GM19397 (cell line): ENCODE results near the gene KCNK17.

Experiments
- ATAC-seq: cut with Tn5 transposase; IDR thresholded peaks from one replicate; pipeline ENCODE4 v1.9.1; 2021; ENCODE audit warnings: mild to moderate bottlenecking, moderate library complexity; ENCODE audit not compliant: unreplicated experiment

KCNK17 gene, protein sequence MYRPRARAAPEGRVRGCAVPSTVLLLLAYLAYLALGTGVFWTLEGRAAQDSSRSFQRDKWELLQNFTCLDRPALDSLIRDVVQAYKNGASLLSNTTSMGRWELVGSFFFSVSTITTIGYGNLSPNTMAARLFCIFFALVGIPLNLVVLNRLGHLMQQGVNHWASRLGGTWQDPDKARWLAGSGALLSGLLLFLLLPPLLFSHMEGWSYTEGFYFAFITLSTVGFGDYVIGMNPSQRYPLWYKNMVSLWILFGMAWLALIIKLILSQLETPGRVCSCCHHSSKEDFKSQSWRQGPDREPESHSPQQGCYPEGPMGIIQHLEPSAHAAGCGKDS

DNA sequence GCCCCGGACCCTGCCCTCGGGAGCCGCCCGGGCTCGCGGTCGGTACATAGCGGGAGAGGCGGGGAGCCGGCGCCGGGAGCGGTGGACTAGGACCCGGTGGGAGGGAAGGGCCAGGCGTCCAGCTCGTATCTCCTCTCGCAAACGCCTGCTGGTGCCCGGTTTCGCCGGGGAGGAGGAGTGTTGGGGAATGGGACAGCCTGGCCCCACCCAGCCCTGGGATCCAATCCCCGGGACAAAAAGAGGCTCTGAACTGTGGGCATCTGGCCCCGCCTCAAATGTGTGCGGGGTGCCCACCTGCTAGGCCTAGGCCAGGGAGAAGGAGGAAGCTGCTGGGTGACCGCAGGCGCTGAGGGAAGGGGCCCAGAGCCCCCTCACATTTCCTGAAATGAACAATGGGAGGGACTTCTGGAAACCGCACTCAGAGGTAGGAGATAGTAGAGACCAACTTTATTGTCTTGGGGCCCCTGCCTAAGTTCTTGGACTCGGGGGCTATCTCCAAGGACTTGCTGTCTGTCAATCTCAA is at the start of gene KCNK17:
Gene KCNK17, minus strand, starts transcription at position 147 of the 523 bp plus-strand sequence. Its CDS starts 99 bp downstream, at position 48.
- ATAC-seq: no peak

DNA sequence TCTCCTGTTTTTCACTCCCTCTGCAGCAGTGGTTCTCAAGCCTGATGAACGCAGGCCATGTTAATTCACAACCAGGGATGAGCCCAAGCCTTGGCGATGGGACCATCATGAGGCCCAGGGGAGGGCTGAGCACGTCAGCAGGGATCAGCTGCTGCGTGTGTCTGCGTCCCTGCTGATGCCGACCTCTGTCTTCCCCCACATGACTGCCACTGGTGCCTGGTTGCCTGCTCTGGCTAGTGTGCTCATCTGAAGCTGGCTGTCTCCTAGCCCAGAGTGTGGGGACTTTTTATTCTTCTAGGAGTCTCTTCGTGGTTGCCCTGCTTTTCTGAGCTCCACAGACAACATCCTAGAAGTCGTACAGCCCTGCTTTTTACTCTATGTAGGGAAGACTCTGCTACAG is 49.1 kb upstream of the KCNK17 start:
- no peak for ATAC-seq

DNA sequence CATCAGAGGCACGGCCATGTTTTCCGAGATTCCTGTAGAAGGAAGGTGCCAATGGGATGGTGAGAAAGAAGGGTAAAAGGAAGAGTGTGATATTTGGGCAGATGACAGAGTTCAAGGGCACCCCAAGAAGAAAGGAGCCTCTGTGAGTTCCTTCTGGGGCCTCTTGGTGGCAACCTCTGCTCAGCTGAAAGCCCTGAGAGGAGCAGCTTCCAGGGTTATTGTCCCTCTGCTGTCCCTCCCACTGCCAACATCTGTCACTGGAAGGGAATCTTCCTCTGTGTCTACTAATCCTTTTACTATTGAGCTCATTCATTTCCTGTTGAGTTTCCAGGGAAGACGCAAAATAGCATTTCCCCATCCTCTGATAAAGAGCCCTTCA is 48.3 kb upstream of the KCNK17 start:
- no peak for ATAC-seq

DNA sequence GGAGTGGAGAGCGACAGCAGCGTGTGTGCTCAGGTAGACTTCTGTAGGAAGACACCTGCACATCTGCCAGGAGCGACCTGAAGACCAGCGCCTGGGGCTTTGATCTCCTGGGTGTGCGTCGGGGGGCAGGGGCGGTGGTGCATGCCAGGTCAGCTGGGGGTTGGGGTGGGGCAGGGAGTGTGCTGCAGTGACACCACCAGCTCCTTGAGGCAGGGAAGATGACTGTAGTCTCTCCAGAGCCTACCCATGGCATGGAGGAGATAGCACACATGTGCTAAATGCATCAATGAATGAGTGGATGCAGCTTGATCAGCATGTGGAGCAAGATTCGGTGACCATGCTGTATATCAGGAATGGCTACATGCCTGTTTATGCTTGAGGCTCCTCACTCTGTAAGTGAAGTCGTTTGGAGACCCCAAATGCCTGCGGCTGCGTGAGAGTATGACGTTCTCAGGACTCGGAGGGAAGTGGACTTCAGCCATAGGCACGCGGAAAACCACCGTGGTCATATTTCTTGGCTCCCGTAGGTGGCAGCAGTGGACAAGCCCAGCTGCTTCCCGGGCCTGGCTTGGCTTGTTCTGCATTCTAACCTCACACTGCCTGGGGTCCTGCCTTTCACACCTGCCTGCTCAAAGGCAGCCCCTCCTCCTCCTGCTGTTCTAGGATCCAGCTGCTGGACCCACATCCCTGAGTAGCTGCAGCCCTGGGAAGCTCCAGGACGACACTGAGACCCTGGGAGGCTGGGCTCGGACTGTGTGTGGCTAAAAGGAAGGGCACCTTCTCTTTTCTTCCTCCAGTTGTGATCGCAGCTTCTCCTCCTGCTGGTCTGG is 47.7 kb upstream of the KCNK17 start:
- peak; percentile 60 for ATAC-seq

DNA sequence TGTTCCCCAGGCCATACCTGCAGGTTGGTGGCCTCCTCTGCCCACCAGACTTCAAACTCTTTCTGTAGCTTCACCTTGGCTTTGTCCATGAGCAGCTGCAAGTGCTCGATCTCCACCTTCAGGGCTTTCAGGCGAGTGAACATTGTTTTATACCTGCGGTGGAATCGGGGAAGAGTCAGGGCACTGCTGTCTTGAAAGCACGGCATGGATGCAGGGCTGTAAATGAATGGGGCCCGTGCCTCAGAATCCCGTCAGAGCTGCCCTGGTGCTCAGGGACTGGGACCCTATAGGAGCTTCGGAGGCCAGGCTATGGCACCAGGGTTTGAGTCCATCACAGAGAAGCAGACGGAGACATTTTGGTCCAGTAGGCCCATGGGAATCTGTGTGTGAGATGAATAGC is 46.2 kb upstream of the KCNK17 start:
- ATAC-seq: no peak

DNA sequence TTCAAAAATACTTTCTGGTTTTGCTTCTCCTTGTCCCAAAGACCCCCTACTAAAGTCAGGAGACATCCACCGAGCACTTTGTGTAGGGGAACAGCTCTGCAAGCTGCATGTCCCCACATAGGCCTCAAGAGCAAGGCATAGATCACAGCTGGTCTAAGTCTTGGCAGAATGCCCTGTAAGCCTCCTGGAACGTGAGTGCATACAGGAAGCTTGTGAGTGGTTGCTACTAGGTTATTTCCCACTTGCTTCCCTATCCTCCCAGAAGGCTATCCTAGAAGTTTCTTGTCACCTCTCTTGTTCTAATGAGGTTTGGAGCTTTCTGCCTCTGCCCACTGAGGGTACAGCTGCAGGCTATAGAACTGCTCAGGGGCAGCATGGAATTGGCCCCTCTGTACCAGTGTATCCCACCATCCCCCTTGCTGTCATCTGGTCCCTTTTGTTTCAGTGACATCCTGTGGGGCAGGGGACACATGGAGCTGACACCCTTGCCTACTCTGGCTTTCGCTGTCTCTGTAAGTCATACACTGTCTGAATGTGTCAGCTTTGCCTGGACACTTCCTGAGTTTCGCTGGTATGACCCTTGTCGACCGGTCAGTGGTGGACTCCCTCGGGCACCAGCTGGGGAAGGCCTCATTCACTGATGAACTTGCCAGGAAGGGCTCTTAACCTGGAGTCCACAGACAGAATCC is 43.9 kb upstream of the KCNK17 start:
- ATAC-seq: no peak

DNA sequence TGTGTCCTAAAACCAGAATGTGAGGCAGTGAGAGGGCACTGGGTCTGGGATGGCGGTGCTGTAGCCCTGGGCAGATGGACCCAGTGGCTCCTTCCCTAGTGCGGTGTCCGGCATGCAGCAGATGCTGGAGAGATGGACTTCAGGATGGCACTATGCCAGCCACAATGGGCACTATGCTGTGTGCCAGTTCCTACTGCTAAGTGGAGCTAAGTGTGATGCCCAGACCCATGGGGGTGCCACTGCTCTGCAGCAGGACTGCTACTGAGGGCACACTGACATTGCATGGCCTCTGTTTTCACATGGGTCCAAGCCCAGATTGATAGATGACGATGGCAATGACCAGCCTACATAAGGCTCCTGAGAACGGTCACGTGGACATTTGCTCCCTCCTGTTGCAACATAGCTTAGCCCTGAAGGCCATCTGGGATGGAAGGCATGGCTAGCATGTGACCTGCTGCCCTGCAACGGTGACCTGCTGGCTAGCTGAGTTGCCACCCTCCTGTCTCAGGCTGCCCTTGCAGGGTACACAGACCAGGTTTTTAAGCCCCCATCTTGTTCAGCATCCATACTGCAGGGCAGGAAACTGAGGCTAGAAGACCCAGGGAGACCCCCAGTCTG is 39.6 kb upstream of the KCNK17 start:
- ATAC-seq: no peak

DNA sequence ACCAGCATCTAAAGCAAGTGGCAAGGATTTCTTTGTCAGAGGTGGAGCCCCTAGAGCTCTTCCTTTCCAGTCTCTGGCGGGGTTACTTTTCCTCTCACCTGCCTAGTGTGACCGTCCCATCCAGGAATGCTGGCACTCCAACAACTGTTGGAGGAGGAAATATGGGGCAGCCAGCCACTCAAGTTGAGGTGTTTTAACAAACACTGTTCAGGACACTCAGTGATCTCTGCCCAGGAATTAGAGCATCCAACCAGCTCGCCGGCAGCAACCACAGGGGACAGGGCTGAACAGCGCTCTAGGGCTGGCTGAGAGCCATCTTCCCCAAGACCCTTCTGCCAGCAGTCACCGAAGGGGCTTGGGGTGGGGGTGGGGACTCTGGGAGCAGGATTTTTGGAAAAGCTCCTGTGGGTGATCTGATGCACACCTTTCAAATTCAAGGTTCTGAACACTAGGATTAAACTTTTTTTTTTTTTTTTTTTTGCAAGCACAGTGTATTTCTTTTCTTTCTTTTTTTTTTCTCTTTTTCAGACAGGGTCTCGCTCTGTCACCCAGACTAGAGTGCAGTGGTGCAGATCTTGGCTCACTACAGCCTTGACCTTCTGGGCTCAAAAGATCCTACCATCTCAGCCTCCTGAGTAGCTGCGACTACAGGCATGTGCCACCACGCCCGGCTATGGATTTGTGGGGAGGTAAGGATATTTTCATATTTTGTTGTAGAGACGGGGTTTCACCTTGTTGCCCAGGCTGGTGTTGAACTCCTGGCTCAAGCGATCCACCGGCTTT is 36.7 kb upstream of the KCNK17 start:
- ATAC-seq: no peak

DNA sequence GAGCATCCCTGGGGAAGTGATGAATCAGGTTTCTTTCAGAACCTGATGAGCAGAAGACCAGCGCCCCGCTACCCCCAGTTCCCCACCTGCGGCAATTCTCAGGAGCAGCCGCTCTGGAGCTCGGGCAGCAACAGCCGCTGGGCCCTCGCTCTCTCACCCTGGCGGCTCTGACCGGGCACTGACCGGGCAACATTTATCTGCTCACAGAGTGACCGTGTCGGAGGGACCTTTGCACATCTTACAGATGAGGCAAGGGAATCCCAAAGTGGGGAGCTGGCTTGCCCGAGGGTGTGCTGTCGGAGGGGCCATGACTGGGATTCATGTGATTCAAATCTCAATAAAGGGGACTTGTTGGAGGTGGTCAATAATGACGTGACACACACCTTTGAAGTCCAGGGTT is 34.5 kb upstream of the KCNK17 start:
- no peak for ATAC-seq

DNA sequence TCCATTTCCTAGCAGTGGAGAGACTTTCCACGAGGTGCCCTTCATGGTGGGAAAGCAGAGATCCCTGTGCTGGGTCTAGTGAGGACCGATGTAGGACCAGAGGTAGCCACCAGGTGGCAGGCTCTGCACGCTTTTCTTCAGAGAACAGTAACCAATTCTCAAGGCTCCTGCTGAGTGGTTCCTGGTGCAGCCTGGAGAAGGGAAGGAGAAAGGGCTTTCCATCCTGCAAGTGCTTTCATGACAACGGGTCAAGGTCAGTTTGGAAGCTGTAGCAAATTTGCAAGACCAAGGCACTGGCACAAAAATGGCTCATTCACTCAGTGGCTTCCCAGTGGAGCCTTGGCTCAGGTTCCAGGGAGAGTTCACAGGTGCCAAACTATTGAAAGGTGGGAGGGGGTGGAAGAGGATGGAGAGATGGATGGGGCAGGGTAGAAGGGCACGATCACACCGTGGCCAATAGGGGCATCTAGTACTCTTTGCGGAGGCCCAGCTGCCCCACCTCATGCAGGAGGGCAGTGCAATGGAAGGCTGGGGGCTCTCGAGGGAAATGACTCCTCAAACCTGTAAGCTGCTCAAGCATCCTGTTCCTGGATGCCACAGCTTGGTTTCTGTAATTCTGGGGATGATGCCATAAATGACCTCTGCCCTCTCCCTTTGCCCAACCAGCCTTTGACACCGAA is 33.8 kb upstream of the KCNK17 start:
- ATAC-seq: no peak

DNA sequence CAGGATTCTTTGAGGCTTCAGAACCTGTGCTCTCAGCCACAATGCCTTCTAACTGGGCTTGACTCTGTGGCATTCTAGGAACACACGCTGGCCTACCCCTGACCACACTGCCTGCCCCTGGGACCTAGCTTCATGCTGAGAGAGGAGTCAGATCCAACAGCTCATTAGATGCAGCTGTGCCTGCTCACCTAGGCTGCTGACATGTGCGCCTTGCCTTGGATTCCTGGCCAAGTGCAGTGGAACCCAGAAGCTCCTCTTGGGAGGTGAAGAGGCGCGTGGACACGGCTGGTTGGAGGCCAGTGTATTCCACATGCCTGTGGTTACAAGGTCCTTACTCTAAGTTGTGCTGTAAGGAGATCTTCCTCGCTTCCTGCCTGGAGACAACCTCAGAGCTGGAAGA is 33.0 kb upstream of the KCNK17 start:
- no peak for ATAC-seq

DNA sequence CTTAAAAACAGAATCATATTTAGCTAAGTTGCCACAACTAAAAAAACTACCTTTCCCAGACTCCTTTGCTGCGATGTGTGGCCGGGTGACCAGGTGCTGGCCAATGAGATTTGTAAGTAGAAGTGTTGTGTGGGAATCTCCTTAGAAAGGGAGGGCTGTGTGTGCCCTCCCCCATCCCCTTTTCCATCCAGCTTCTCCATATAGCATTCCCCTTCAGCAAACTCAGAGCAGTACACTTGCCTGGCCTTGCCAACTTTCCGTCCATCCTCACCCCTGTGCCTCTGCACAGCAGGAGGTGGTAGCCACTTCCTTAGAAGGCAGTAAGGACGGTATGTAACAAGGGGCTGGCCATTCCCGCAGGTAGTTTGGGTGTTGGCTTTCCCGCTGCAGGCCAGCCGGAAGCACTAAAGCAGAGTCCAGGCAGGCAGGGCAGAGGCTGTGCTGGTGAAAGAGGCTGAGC is 30.6 kb upstream of the KCNK17 start:
- ATAC-seq: no peak

DNA sequence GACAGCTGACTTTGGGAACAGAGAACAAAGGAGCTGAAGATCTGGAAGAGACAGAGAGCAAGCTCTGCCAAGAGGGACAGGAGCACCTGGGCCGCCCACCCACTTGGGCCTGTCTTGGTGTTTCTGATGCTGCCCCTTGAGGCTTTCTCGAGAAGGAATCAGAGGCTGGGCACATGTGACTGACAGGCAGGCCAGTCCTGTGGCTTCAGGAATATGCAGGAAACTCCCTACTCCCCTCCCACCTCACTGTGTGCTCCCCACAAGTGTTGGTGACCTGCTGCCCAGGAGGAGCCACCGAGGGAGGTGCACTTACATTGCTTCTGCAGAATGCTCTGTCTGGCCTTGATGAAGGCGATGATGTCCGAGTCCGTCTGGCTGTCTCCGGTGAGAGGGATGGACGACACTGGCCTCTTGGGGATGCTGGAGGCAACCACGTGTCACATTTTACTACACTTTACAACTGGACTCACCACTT is 29.2 kb upstream of the KCNK17 start:
- no peak for ATAC-seq

DNA sequence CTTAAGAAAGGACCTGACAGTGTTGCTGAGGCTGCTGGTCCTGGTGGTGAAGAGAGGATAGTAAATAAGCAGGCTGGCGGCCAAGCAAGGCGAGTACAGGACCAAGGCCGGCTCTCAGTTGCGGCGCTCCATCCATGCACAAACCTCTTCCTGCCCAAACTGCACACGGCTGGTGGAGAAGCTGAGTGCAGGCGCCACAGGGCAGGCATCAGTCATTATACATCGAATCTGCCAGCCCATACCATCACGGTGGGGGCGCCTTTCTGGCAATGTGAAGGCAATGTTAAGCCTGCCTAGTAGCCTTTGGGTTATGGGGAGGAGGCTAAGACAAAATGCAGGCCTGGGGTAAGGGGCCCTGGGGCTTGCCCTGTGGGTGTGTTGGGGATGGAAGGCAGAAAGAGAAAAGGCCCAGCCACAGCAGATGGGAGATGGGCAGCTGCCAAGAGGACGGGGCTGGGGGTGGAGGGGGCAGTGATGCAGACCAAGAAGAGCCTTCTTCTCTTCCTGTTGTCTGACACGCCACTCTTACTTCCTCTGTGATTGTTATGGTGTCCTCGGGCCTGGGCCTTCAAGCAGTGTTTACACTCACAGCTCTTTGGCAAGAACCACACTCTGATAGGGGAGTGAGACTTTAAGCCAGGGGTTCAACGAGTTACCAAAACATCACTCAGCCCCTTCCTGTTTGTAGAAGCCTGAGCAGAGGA is 28.6 kb upstream of the KCNK17 start:
- no peak for ATAC-seq

DNA sequence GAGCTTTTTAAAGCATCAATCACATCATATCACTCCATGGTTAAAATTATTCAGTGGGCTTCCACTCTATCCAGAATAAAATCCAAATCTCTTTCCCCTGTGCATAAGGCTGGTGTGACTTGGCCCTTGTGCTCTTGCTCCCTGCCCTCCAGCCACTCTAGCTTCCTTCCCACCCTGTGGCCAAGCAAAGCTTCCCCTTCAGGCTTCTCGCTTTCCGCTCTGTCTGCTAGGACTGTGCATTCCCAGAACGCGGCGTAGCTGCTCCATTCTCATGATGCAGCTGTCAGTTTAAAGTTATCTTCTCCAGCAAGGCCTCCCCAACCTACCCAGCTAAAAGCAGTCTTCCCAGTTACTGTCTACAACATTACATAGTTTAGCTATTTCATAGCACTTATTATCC is 27.7 kb upstream of the KCNK17 start:
- no peak for ATAC-seq

DNA sequence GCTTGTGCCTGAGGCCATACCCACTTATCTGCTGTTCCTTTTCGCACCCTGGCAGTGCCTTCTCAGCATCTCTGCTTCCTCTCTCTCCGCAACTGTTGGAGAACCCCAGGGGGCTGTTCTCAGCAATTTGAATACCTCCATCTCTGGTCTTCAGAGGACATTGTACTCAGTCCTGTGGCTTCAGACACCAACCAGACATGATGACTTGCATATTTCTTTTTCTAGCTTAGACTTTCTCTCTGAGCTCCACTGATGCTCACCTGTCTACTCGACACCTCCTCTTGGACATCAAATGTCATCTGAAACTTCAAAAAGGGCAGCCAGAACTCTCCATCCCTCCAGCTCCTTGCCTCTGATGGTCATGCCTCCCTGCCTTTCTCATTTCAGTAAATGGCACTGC is 27.1 kb upstream of the KCNK17 start:
- no peak for ATAC-seq

DNA sequence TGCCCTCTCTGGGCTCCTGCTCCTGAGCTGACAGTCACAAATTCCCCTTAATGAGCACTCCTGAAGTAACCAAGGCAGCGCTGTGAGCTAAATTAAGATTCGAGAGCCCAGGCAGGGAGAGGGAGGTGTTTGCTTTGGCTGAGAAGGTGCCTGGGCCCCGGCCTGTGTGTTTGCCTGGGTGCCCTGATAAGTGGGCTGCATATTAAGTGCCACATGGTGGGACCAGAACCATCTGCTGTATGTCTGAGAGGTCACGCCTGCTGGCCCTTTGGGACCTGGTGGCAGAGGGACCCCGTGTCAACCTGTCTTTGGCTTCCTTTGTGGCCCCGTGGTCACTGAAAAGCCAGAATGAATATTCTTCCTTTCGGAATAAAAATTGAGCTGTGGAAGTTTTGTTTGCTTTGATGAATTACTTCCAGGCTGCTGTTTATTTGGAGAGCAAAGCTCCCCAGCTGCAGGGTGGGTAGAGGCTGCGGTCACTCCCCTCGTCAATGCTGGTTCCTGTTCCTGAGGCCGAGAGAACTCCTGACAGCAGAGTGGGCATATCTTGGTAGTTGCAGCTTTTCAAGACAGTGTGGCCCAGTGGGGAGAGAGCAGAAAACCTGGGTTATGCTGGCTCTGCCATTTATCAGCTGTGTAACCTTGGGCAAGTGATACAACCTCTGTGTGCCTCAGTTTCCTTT is 25.8 kb upstream of the KCNK17 start:
- no peak for ATAC-seq

DNA sequence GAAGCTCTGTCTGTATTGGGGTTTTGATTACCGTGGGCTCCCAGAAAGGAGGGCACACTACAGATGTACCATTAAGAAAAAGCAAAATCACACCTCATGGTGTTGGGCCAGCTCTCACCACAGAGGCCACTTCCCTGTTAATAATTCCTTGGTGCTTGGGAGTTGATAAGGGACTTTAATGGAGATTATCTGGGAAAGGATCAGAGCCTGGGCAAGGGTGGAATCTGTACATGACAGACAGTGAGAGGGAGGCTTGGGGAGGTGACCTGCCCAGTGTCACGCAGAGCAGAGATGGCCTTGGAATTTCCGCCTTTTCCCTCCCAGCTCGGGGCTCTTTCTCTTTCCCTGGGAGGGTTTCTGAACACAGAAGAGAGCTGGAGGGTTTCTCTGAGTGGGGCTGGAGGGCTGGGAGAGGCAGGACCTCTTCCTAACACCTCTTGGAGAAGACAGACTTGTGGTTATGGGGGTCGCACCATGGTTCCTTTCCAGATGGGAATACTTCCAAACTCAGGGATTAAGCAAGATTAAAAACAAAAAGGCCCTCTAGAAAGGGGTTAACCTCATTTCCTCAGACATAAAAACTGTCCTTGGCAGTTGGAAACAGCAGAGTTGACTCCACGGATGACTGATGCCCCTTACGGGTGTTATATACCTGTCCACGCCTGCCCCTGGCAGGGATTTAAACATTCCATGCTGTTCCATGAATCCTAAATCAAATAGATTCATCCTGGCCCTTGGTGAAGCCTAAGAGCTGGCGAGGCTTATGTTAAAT is 25.1 kb upstream of the KCNK17 start:
- ATAC-seq: no peak
